Stimulated activated CD4-positive, alpha-beta T cell treated with anti-CD3 and anti-CD28 coated beads, Interleukin-15, amount 100 ng/mL, for 24 hours (primary cell): Measurements from ENCODE around the gene FHIP2A.
"Not testable (repeated sequence)": the region's sequence is repeated elsewhere in the genome, so short reads cannot be mapped to it uniquely, and the experiment has no call there.

Source experiments
- DNase-seq: peaks from one replicate; pipeline ENCODE4 v3.0.0-alpha.2; 2020

Gene FHIP2A, protein sequence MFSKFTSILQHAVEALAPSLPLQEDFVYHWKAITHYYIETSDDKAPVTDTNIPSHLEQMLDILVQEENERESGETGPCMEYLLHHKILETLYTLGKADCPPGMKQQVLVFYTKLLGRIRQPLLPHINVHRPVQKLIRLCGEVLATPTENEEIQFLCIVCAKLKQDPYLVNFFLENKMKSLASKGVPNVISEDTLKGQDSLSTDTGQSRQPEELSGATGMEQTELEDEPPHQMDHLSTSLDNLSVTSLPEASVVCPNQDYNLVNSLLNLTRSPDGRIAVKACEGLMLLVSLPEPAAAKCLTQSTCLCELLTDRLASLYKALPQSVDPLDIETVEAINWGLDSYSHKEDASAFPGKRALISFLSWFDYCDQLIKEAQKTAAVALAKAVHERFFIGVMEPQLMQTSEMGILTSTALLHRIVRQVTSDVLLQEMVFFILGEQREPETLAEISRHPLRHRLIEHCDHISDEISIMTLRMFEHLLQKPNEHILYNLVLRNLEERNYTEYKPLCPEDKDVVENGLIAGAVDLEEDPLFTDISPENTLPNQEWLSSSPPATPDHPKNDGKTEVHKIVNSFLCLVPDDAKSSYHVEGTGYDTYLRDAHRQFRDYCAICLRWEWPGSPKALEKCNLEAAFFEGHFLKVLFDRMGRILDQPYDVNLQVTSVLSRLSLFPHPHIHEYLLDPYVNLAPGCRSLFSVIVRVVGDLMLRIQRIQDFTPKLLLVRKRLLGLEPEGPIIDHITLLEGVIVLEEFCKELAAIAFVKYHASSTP

DNA sequence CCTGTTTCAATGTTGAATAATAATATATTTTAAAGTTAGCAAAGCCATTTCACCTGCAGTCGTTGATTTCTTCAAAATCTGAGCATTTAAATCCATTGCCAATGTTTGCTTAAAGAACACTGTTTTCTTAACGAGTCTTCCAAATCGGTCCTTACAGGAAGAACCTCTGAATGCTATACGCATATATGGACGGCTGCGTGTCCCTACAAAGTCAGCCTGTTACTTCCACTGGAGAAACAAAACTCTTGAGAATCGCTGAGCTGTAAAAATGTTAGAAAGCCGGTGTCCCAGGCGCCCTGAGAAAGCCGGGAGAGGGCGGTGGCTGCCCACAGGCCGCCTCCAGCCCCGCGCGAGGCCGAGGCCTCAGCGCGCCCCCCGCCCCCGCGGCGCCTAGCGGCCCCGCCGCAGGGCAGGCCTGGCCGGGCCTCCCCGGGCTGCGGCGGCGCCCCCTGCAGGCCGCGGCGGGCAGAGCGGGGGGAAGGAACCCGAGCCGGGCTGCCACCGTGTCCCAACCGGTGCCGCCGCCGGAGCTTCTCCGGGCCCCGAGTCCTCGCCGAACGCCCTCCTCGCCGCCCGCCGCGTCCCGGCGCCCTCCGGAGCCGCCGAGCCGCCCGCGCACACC is at the start of gene FHIP2A:
Gene FHIP2A, plus strand, starts transcription at position 488 of the 622 bp plus-strand sequence. CDS start 299 bp downstream, outside the sequence.
- DNase-seq: peak; percentile 86

DNA sequence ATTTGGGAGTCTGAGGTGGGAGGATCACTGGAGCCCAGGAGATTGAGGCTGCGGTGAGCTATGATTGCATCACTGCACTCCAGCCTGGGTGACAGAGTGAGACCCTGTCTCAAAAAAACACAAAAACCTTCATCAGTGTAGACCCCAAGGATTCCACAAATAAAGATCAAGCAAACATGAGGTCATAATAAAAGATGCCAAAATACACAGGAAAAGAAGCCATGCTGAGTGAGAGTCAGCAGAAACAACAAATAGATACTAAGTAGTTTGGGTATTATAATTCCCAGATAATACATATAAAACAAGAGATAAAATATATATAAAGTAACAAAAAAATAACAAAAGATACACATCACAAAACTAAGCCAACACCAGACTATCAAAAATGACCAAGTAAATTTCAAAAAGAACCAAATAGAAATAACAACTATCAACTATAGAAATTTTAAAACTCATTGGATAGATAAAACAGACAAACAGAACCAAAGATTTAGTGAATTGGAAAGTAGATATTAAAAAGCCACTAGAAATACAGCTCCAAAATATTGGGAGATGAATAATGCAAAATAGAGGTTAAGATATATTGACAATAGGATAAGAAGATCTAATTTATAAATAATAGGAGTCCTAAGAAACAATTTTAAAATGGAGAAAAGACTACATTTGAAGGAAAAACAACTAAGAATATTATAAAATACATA is 48.9 kb upstream of the FHIP2A start:
- DNase-seq: no peak

DNA sequence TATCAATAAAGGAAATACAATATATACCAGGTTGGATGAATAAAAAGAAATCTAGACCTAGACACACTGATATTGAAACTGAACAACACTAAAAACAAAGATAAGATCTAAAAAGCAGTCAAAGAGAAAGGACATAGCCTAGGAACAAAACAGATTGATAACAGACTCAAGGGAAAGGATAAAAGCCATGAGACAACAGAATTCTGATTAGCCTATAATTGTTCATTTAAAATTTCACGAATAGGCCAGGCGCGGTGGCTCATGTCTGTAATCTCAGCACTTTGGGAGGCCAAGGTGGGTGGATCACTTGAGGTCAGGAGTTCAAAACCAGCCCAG is 48.4 kb upstream of the FHIP2A start:
- no peak for DNase-seq

DNA sequence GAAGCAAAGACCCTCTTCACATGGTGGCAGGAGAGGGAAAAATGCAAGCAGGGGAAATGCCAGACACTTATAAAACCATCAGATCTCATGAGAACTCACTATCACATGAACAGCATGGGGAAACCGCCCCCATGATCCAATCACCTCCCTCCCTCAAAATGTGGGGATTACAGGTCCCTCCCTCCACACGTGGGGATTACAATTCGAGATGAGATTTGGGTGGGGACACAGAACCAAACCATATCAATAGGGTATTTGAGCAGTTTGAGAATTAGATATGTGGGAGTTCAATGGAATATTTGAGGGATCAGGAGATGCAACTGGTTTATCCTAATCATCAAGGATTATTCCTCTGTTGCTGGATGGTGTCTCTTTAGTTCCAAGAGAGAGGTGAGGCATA is 46.5 kb upstream of the FHIP2A start:
- DNase-seq: not testable (repeated sequence)

DNA sequence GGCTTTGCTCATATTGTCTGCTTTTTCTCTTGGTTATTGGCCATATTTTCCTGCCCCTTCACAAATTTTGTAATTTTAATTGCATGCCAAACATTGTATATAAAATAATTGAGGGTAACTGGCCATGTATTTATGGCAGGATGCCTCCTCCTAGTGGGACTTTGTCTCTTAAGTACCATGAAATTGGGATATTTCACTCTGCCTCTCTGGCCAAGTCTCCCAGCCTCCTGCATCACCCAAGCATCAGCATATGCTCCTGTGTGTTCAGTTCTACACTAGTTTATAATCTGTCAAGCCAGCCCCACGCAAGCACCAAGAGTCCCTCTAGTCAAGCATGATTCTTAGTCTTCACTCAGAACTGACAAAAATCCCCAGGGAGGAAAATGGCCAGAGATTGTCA is 44.2 kb upstream of the FHIP2A start:
- DNase-seq: no peak

DNA sequence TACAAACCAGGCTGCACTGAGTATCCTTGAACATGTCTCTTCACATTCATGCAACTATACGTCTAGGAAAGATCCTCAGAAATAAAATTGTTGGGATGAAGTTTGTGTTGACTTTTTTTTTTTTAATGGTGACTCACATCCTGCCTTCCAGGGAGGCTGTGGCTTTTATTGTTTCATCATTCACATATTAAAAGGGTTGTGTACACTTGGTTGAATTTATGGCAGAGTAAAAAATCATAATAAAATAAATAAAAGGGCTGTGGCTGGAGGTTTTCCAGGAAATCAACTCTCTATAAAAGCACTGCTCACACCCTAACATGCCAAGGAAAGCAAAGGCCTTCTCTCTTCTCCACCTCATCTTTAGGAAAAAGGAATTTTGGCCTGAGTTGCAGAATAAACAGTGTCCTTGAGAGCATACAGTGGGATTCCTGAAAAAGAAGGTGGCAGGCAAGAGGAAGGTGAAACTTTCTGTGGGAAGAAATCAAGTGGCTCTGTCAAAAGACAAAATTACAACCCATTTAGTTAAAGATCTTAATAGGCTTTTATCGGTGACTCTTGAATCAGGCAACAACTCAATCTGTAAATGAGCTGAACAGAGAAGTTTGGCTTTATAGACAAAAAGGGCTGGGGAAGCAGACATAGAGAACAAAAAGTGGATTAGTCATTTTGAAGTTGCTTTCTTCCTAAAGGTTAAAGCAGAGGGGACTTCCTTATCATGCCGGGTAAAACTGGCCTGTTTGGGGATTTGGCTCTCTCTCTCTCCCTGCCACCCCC is 41.6 kb upstream of the FHIP2A start:
- no peak for DNase-seq

DNA sequence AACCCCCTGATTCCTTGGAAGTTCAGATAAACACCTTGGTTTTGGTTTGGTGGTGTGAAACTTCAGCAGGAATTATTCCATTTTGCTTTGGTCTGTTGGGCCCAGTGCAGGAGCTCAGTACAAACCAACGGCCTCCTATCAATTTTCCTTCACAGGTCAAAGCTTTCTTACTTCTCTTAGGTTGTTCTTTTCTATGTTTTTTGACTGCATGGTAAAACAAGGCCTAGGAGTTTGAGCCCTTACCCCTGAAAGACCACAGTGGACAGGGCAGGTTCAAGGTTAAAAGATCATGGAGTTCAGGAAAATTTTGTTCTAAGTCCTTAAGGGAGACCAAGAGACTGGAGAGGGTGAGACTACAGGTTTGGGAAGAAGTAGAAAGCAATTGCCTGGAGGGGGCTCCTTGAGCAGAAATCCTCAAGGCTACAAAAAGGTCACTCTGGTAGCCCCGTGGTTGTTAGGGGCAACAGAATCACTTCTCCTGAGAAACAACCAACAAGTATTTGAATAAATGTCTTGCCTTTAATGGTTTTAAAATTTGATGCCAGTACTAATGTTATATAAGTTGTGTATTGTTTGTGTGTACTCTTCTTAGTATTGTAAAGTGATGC is 40.9 kb upstream of the FHIP2A start:
- no peak for DNase-seq

DNA sequence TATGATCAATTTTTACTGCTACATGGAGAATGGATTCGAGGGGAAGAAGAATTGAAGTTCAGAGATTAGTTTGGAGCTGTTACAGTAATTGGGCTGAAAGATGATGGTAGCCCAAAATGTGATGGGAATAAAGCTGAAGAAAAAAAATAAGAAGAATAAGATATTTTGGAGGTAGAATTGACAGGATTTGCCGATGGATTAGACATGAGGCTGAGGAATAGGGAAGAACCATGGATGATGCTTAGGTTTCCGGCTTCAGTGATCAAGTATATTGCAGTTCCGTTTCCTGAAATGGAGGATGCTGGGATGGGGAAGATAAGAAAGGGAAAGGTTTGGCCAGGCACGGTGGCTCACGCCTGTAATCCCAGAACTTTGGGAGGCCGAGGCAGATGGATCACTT is 38.9 kb upstream of the FHIP2A start:
- no peak for DNase-seq

DNA sequence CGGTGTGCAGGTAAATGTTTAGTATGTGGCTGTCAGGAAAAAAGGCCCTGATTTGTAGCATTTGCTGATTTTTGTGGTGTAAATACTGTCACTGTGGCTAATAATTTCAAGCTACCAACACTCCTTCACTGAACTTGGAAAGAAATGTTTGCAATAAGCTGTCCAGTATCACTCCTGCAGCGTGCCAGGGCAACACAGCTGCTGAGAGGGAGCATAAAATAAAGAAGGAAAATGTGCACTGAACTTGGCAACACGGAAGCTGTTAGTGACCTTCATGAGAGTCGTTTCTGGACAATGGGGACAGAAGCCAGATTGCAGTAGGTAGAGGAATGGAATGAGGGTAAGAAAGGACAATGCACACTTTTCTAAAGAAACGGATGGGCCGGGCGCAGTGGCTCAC is 37.9 kb upstream of the FHIP2A start:
- no peak for DNase-seq

DNA sequence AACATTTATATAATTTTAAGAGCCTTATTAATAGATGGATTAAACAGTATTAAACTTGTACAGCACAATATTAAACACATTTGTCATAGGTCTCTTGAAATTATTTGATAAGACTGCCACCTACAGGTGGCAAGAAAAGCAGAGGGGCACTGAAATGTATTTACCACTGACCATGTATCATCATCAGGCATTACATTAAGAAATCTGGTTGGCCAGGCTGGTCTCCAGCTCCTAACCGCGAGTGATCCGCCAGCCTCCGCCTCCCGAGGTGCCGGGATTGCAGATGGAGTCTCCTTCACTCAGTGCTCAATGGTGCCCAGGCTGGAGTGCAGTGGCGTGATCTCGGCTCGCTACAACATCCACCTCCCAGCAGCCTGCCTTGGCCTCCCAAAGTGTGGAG is 35.1 kb upstream of the FHIP2A start:
- DNase-seq: not testable (repeated sequence)

DNA sequence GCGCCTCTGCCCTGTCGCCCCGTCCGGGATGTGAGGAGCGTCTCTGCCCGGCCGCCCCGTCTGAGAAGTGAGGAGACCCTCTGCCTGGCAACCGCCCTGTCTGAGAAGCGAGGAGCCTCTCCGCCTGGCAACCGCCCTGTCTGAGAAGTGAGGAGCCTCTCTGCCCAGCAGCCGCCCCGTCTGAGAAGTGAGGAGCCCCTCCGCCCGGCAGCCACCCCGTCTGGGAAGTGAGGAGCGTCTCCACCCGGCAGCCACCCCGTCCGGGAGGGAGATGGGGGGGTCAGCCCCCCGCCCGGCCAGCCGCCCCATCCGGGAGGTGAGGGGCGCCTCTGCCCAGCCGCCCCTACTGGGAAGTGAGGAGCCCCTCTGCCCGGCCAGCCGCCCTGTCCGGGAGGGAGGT is 34.4 kb upstream of the FHIP2A start:
- not testable (repeated sequence) for DNase-seq

DNA sequence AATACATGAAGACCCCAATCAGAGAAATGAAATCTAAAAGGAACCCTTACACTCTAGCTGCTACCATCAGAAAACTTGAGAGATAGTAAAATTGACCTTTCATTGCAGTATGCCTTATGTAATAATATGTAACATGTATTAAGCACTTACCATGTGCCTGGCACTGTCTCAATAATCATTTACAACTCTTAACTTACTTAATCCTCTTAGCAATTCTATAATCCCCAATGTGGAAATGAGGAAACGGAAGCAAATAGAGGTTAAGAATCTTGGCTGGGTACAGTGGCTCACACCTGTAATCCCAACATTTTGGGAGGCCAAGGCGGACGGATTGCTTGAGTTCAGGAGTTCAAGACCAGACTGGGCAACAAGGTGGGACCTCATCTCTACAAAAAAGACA is 29.8 kb upstream of the FHIP2A start:
- no peak for DNase-seq

DNA sequence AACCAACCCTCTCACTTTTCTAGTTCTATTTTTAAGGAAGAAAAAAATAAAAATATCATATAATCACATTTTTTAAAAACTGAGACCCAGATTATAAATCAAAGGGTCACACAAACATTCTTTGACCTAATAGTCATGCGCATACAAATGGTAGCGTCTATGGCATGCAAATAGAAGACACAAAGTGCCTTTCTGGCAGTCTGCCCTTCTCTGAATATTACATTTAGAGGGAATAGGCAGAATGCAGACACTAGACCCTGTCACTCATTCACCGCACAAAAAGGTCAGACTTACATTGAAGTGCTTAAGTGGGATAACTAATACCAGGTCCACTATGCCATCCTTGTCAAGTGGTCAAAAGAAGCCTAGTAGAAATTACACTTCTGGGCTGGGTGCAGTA is 26.5 kb upstream of the FHIP2A start:
- DNase-seq: no peak

DNA sequence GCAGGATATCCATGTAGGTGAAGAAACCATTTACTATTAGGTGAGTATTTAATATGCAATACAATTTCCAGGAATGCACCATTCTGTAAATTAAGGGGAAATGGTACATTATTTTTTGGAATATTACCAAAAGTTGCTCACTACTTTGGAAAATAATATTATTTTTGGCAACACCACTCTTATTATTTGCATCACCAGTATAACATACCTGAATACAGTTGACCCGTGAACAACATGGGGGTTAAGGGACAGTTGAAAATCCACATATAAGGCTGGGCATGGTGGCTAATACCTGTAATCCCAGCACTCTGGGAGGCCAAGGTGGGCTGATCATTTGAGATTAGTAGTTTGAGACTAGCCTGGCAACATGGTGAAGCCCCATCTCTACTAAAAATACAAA is 21.2 kb upstream of the FHIP2A start:
- DNase-seq: no peak

DNA sequence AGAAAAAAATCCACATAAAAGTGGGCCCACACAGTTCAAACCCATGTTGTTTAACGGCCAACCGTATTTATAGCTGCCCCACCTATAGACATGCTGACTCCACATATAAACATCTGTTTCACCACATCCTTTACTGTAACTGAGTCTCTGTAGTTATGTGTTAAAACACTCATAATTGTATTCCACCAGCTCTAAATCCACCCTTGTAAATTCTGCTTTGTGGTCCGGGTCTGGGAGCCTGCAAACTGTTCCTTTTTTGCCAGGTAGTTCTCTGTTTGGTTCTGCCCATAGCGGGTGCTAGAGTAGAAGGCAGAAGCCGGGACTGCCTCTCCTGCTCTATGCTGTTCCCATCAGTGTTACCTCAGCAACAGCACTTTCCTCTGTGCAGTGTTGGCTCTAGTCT is 20.2 kb upstream of the FHIP2A start:
- DNase-seq: no peak

DNA sequence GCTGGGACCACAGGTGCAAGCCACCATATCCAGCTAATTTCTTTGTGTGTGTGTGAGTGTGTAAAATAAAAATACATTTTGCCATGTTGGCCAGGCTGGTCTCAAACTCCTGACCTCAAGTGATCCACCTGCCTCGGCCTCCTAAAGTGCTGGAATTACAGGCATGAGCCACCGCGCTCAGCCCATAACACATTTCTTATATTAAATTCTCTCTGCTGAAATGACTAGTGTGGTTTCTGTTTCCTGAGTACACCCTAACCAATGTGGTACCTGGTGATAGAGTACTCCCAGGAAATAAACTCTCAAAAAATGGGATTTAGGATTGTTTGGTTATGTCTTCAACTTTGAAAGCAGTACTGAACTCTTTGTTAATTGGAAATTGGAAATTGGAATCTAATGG is 19.4 kb upstream of the FHIP2A start:
- no peak for DNase-seq

DNA sequence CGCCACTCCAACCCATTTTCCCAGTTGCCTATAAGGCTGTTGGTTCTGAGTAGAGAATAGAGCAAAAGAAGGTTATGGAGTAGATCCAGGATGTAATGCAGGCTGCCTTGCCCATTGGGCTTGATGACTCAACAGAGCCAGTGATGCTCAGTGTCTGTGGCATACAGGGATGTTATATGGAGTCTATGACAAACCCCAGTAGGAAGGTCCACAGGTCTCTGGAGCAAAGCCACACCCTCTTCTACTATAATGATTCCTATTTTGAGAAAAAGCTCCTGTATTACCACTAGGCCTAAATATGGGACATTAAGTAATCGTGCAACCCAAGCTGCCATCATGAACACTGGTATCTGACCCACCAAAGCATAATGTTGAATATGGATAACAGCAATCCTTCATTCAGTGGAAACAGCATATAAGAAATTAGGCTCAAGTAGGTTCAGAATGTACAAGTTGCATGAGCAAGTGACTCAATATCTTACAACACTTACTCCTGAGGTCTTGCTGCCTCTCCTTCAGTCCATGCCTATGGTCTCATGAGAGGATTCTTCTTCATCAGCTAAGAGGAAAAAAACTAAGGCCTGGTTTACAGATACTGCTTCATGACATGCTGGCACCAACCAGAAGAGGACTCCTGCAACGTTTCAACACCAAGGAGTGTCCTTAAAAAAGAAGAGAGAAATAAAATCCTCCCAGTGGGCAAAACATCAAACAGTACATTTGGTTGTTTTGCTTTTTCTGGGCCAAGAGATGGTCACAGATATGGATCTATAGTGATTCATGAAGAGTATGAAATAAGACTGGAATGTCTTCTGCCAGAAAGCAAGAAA is 14.8 kb upstream of the FHIP2A start:
- DNase-seq: no peak

DNA sequence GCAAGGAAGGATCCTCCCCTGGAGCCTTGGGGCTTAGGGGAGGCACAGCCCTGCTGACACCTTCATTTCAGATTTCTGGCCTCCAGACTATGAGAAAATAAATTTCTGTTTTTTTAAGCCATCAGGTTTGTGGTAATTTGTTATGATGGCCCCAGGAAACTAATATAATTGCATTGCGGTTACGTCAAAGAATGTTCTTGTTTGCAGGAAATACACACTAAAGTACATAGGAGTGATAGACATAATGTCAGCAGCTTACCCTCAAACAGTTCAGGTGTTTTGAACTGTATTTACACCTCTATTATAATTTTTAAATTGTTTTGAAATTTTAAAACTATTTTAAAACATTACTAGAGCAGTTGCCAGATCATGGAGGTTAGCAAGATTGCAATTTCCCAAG is 12.6 kb upstream of the FHIP2A start:
- no peak for DNase-seq

DNA sequence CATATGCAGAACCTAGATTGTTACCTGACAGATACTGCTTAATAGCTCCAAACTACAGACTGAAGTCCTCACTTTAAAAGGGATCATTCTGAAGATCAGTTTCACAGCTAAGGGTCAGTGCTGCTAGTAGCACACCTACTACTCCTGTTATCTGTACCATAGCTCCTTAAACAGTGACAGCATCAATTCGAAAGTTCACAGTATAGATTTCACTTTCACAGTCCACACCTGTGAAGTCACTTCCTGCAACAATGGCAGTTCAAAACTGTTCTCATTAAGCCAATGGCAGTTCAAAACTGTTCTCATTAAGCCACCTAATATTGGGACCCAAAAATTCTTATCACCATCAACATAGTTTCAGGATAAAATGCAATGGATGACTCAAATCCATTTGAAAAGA is 10.7 kb upstream of the FHIP2A start:
- DNase-seq: no peak

DNA sequence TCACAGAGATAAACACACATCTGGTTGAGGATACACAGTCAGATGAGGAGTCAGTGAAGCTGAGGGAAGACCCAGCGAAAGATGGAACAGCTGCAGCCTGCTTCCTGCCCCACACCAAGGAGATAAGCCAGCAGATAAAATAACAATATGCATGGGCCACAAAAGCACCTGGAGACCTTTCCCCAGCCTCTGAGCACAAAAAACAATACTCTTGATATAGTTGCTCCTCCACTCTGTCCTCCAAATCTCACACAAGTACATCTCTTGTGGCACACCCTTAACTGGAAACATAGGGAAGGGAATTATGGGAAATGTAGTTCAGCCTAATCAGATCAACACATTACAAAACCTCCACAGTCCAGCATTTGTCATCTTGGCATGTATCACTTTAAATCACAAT is 9.7 kb upstream of the FHIP2A start:
- no peak for DNase-seq

DNA sequence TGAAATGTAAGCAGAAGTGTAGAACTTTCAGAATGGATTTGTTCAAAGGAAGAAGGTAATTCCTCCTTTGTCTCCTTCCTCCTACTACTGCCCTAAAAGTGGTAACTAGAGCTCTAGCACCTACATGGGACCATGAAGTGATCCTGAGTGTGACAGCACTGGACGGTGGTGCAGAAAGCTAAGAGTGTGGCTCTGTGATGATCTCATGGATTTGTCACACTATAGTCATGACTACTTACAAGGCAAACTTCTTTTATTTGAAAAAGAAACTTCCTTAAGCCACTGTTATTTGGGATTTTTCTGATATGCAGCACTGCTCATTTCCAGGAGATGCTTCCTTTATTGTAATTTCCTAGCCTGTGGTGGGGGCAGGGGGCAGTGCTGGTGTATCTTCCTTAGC is 5.8 kb upstream of the FHIP2A start:
- no peak for DNase-seq
